ENCODE data around the gene FOXA1. TPM values are rescaled to one million over a fixed set of nuclear protein-coding genes. Genes with fewer than 3 reads are reported as not detected.

FOXA1 gene
- total RNA-seq, 1 donor from 2014 or later = not detected

- H3K4me3 Mint-ChIP-seq (ENCODE audit: unreplicated experiment) = peak overlapping the region; percentile 72
- peaks cover 77% of the 10 kb centered on the region for H3K27me3 Mint-ChIP-seq (ENCODE audit: low read depth)
- peaks cover 32% of the 10 kb centered on the region for H3K4me1 Mint-ChIP-seq (ENCODE audit: low read depth)
- no peak for DNase-seq (ENCODE audit: low spot score)
- H3K9me3 Mint-ChIP-seq (ENCODE audit: low read depth) = no peaks in the 10 kb centered on the region
- TF ChIP-seq CTCF (IDR thresholded peaks at IDR 0.05) = peak; percentile 98
- no peak overlapping the region for H3K27ac Mint-ChIP-seq (ENCODE audit: unreplicated experiment)
- no peaks in the 10 kb centered on the region for H3K36me3 Mint-ChIP-seq (ENCODE audit: low read depth)
Measured at GRCh38 chr14:37594238-37594970, 645 bp downstream of the FOXA1 start.

- Mint-ChIP-seq H3K4me1 (ENCODE audit: low read depth) (peaks cover 25% of the 10 kb centered on the region), H3K4me3 (ENCODE audit: unreplicated experiment) (no peak overlapping the region), H3K27me3 (ENCODE audit: low read depth) (peaks cover 77% of the 10 kb centered on the region), H3K27ac (ENCODE audit: unreplicated experiment) (no peak overlapping the region), H3K9me3 (ENCODE audit: low read depth) (no peaks in the 10 kb centered on the region), H3K36me3 (ENCODE audit: low read depth) (peaks cover 3% of the 10 kb centered on the region)
- no peak for TF ChIP-seq CTCF (IDR thresholded peaks at IDR 0.05)
- no peak for DNase-seq (ENCODE audit: low spot score)
Measured at GRCh38 chr14:37593511-37594237, 1.4 kb downstream of the FOXA1 start.

GRCh38 chr14:37592482-37593408 is 2.3 kb downstream of the FOXA1 start:
- Mint-ChIP-seq H3K4me1 (ENCODE audit: low read depth) (peaks cover 26% of the 10 kb centered on the region), H3K4me3 (ENCODE audit: unreplicated experiment) (no peak overlapping the region), H3K27ac (ENCODE audit: unreplicated experiment) (no peak overlapping the region), H3K27me3 (ENCODE audit: low read depth) (peaks cover 76% of the 10 kb centered on the region), H3K9me3 (ENCODE audit: low read depth) (no peaks in the 10 kb centered on the region), H3K36me3 (ENCODE audit: low read depth) (peaks cover 3% of the 10 kb centered on the region)
- no peak for TF ChIP-seq CTCF (IDR thresholded peaks at IDR 0.05)
- DNase-seq (ENCODE audit: low spot score) = no peak

GRCh38 chr14:37591941-37592481 is 3.0 kb downstream of the FOXA1 start:
- H3K27me3 Mint-ChIP-seq (ENCODE audit: low read depth) = peaks cover 75% of the 10 kb centered on the region
- H3K4me1 Mint-ChIP-seq (ENCODE audit: low read depth) = peaks cover 26% of the 10 kb centered on the region
- no peak overlapping the region for H3K27ac Mint-ChIP-seq (ENCODE audit: unreplicated experiment)
- no peaks in the 10 kb centered on the region for H3K9me3 Mint-ChIP-seq (ENCODE audit: low read depth)
- H3K4me3 Mint-ChIP-seq (ENCODE audit: unreplicated experiment) = no peak overlapping the region
- TF ChIP-seq CTCF (IDR thresholded peaks at IDR 0.05) = no peak
- DNase-seq (ENCODE audit: low spot score) = no peak
- peaks cover 3% of the 10 kb centered on the region for H3K36me3 Mint-ChIP-seq (ENCODE audit: low read depth)
